Peyer's patch (tissue), 4 donors: ENCODE data around the gene FOXL1. TPM values are rescaled to one million over a fixed set of nuclear protein-coding genes. Genes with fewer than 3 reads are reported as not detected.

ENCODE experiments used
- DNase-seq, 3 donors: peaks; one replicate each; pipeline ENCODE4 v3.0.0-alpha.2; 2017 to 2019
- H3K27ac ChIP-seq, 4 donors: fragments of 200-600 bp; sonication (generic); one replicate each; pipeline ENCODE4 v1.5.1; 2016 to 2019
- H3K27me3 ChIP-seq, 2 donors: fragments of 200-600 bp; sonication (generic); one replicate each; pipeline ENCODE4 v1.5.1; 2019
- H3K36me3 ChIP-seq, 3 donors: fragments of 200-600 bp; sonication (generic); one replicate each; pipeline ENCODE4 v1.5.1; 2016 to 2019
- H3K4me1 ChIP-seq, 4 donors: fragments of 200-600 bp; sonication (generic); one replicate each; pipeline ENCODE4 v1.5.1; 2016 to 2019
- H3K4me3 ChIP-seq, 4 donors: fragments of 200-600 bp; sonication (generic); 1 replicate in 3 of 4; 2 replicates in 1 of 4; pipeline ENCODE4 v1.5.1; 2016 to 2019; ENCODE audit warnings: mild to moderate bottlenecking in 1 of 4
- H3K9me3 ChIP-seq, 4 donors: fragments of 200-600 bp; sonication (generic); one replicate each; pipeline ENCODE4 v1.5.1; 2016 to 2019; ENCODE audit warnings: mild to moderate bottlenecking in 1 of 4
- CTCF ChIP-seq, 6 experiments: fragments of 450-650 bp in 4 of 6; fragments of 200-600 bp in 2 of 6; sonication (generic) in 1 of 6; IDR thresholded peaks; one replicate each; pipeline ENCODE4 v1.5.1; 2017 to 2019; ENCODE audit warnings: antibody characterized with exemption in 6 of 6, mild to moderate bottlenecking in 3 of 6, moderate library complexity in 1 of 6
- POLR2A ChIP-seq, 2 donors: fragments of 450-650 bp; IDR thresholded peaks; one replicate each; pipeline ENCODE4 v1.5.1; 2017; ENCODE audit warnings: antibody characterized with exemption in 2 of 2, mild to moderate bottlenecking in 2 of 2, moderate library complexity in 2 of 2
- total RNA-seq, 4 donors: library from RNA; depleted of rRNA; stranded (reverse); fragments of >200 nt; gene quantifications; one replicate each; pipeline ENCODE4 v1.1.0, GENCODE V29; 2016

FOXL1 gene
- total RNA-seq, 4 donors from 2014 or later: 2.0 to 12.4 (median 3.0) TPM

DNA sequence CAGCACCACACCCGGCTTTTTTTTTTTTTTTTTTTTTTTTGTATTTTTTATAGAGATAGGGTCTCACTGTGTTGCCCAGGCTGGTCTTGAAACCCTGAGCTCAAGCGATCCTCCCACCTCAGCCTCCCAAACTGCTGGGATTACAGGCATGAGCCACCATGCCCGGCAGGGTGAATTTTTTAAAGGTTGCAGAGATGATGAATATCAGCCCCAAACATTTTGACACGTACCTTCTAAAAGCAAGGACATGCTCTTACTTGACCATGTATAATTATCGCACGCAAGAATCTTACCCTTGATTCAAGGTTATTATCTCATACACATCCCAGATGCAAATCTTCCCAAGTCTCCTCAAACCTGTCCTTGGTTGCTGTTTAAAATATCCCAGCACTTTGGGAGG is 16.0 kb upstream of the FOXL1 start:
- Histone ChIP-seq H3K4me3 (no peak overlapping the region), H3K36me3 (no peaks in the 10 kb centered on the region), H3K27ac (no peak overlapping the region), H3K4me1 (peaks cover 0 to 22% (median 9%) of the 10 kb centered on the region in 4 donors), H3K27me3 (peaks cover 0 to 28% of the 10 kb centered on the region in 2 donors), H3K9me3 (no peaks in the 10 kb centered on the region)
- no peak for DNase-seq
- TF ChIP-seq POLR2A (IDR thresholded peaks at IDR 0.05): no peak
- no peak for TF ChIP-seq CTCF (IDR thresholded peaks at IDR 0.05)

DNA sequence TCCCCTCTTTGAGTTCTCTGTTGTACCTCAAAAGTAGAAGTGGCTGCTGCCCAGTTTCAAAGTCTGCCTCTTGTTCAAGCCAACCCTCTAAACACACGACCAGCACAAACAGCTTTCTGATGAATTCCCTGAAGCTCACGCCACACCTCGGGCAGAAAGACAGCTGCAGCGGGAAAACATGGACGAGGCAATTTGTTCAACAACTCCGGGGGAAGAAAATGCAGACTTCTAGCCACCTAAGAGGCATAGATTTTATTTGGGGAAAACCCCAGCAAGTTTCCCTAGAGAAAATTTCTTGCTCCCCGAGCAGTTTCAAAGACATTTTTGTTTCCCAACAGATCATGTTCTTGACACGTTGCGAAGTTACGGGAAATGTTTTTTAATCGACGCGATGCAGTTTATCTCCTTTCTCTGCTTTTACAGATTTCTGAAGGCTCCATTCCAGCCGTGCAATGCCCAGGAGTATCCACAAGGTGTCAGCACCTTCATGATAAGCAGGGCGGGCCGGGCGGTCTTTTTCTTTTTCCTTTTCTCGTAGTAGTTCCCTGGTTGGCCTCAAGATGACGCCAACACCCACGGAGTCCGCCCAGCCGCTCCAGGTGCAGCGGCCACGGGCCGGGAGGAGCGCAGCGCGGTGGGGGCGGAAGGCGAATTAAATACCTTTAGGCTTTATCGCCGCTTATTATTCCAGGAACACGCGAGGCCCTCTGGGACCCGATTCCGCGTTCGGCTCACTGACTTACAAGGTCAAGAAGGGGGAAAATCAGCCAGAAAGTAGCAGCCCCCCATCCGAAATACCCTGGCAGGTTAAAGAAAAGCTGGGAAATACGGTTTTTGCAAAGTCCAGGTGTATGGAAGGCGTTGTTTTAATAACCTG is 14.6 kb upstream of the FOXL1 start:
- peak overlapping the region in 2 of 4 donors; percentile 12 to 26 for H3K4me3 ChIP-seq
- H3K4me1 ChIP-seq: peaks cover 0 to 22% (median 10%) of the 10 kb centered on the region in 4 donors
- H3K36me3 ChIP-seq: no peaks in the 10 kb centered on the region
- H3K9me3 ChIP-seq: no peaks in the 10 kb centered on the region
- peaks cover 0 to 41% of the 10 kb centered on the region in 2 donors for H3K27me3 ChIP-seq
- no peak overlapping the region for H3K27ac ChIP-seq
- TF ChIP-seq POLR2A (IDR thresholded peaks at IDR 0.05): no peak
- peak; percentile 96 to 100 (median 100) for TF ChIP-seq CTCF (IDR thresholded peaks at IDR 0.05)
- DNase-seq: peak; percentile 83 to 96 (median 93)

DNA sequence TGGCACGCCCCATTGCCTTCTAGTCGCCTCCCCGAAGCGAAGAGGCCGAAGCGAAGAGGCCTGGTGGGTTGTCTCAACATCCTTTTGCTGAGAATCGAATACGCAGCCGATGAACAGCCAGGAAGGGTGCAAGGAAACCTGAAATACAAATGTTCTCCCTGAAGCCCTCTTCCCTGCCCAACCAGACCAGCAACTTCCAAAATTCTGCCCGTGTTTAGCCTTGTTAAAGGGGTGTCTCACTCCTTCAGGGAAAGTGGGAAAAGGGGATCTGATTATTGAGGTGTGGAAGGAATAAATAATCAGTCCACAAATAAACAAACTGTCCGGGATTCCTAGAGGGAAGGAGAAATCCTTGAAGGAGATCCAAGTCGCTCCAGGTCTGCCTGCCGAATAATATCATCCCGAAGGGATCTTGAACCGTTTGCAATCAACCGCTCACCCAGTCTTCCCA is 13.1 kb upstream of the FOXL1 start:
- peaks cover 0 to 22% (median 10%) of the 10 kb centered on the region in 4 donors for H3K4me1 ChIP-seq
- no peaks in the 10 kb centered on the region for H3K36me3 ChIP-seq
- H3K9me3 ChIP-seq: no peaks in the 10 kb centered on the region
- no peak overlapping the region for H3K27ac ChIP-seq
- no peak for TF ChIP-seq CTCF (IDR thresholded peaks at IDR 0.05)
- no peak for TF ChIP-seq POLR2A (IDR thresholded peaks at IDR 0.05)
- no peak for DNase-seq
- no peak overlapping the region for H3K4me3 ChIP-seq
- H3K27me3 ChIP-seq: peaks cover 0 to 51% of the 10 kb centered on the region in 2 donors

- no peak overlapping the region for H3K27ac ChIP-seq
- no peak overlapping the region for H3K4me3 ChIP-seq
- peaks cover 0 to 22% (median 10%) of the 10 kb centered on the region in 4 donors for H3K4me1 ChIP-seq
- DNase-seq: no peak
- H3K9me3 ChIP-seq: no peaks in the 10 kb centered on the region
- no peaks in the 10 kb centered on the region for H3K36me3 ChIP-seq
- H3K27me3 ChIP-seq: peaks cover 0 to 54% of the 10 kb centered on the region in 2 donors
- TF ChIP-seq POLR2A (IDR thresholded peaks at IDR 0.05) (no peak), CTCF (IDR thresholded peaks at IDR 0.05) (no peak)
Observed at GRCh38 chr16:86565644-86566511, 12.5 kb upstream of the FOXL1 start.

DNA sequence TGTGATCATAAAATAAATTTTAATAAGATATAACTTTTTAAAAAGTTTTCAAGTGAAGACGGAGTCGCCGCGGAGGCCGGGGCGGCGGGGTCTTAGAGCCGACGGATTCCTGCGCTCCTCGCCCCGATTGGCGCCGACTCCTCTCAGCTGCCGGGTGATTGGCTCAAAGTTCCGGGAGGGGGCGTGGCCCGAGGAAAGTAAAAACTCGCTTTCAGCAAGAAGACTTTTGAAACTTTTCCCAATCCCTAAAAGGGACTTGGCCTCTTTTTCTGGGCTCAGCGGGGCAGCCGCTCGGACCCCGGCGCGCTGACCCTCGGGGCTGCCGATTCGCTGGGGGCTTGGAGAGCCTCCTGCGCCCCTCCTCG is 11.8 kb upstream of the FOXL1 start, which contains the start of gene FOXC2:
Gene FOXC2, plus strand, starts transcription at position 229 of the 365 bp plus-strand sequence. CDS start 507 bp downstream, outside the sequence.
- Histone ChIP-seq H3K4me1 (peaks cover 0 to 22% (median 10%) of the 10 kb centered on the region in 4 donors), H3K36me3 (no peaks in the 10 kb centered on the region), H3K9me3 (no peaks in the 10 kb centered on the region), H3K27ac (peak within 1 kb of the TSS in 2 of 4 donors; percentile 35 to 48), H3K4me3 (peak within 1 kb of the TSS in 3 of 4 donors; percentile 18 to 42 (median 40)), H3K27me3 (peaks cover 0 to 61% of the 10 kb centered on the region in 2 donors)
- DNase-seq: peak; percentile 37 to 77 (median 69)
- TF ChIP-seq POLR2A (IDR thresholded peaks at IDR 0.05) (no peak), CTCF (IDR thresholded peaks at IDR 0.05) (no peak)
